CD1c-positive myeloid dendritic cell (primary cell): ENCODE results near the gene RRP8.

Source experiments
- DNase-seq: peaks from one replicate; pipeline ENCODE4 v3.0.0-alpha.2; 2016; ENCODE audit errors: extremely low spot score

Gene RRP8

GRCh38 chr11:6568191-6568918 is 35.1 kb downstream of the RRP8 start:
- DNase-seq, result no peak

- no peak for DNase-seq
Observed at GRCh38 chr11:6567371-6567745, 36.1 kb downstream of the RRP8 start.

DNA sequence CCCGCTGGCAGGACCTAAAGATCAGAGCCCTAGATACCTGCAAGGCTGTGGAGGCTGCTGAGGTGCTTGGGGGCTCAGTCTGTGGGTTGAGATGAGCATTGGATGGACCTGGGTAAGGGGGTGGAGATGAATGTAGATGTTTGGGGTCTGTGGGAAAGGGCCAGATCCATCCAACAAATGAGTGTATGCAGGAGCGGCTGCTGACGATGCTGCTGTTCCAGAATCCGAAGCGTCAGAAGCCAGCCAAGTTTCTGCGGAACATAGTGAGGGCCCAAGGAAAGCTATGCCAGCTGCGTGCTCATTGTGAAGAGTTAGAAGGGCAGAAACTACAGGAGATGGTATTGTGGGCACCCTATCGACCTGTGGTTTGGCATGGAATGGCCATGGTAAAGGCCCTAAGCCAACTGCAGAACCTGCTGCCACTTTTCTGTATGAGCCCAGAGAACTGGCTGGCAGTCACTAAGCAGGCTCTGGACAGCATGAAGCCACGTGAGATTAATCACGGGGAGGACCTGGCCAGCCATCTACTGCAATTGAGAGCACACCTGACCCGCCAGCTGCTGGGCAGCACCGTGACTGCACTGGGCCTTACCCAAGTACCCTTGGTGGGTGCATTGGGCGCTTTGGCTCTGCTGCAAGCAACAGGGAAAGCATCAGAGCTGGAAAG is 36.6 kb downstream of the RRP8 start:
- no peak for DNase-seq

DNA sequence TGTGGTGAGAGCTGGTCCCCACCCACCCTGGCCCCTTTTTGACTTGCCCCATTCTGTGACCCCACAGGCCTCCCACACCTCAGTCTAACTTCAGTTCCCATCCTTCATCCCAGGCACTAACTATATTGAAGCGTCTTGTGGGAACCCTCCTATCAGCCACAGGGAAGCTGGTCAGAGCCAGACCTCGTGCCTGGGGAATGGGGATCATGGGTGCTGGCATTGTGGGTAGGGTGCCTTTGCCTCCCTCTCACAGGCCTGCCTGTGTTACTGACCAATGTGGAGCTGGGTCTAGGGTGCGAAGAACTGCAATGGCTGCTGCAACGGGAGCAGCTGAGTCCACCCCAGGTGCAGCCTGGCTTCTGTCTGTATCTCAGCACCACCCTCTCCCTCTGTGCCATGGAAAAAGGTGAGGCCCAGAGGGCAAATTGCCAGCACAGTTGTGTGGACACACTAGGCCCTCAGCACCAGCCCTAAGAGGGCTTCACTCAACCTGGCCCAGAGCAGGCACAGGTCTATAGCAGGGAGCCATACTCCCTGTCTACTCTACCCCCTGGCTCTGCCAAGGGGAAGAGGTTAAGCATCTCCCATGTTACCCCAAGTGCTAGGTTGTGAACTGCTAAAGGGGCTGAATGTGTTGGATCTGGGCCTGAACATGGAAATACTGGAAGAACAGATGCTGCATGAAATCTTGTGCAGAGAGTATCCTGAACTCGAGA is 37.3 kb downstream of the RRP8 start:
- DNase-seq, result no peak

DNA sequence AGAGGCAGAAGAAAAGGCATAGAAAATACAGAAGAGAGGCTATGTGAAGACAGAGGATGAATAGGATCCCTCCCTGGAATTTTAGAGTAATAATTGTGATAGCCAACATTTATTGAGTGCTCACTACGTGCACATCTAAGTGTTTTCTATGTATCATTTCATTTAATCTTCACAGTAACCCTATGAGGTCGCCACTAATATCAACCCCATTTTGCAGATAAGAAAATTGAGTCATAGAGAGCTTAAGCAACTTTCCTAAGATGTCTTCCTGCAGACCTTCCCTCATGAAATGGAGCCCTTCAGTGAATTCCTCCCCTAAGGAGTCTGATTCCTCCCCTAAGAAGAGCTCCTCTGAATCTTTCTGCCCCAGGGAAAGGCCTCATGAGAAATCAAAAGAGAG is 38.1 kb downstream of the RRP8 start:
- DNase-seq, result no peak

DNA sequence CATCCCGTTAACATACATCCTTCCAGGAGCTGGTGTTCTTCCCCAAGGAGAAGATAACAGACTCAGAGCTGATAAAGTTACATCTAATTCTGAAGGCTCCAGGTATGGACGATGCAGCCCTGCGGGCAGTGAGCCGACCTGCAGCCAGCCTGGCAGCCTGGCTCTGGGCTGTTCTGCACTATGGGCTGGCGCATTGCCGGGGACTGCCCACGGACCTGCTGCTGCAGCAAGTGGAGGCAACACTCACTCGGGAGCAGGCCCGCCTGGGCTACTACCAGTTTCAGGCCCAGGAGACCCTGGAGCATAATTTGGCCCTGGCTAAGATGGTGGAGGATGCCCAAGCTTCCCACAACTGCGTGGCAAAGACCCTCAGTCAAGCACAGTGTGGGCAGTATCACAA is 39.7 kb downstream of the RRP8 start:
- no peak for DNase-seq

DNA sequence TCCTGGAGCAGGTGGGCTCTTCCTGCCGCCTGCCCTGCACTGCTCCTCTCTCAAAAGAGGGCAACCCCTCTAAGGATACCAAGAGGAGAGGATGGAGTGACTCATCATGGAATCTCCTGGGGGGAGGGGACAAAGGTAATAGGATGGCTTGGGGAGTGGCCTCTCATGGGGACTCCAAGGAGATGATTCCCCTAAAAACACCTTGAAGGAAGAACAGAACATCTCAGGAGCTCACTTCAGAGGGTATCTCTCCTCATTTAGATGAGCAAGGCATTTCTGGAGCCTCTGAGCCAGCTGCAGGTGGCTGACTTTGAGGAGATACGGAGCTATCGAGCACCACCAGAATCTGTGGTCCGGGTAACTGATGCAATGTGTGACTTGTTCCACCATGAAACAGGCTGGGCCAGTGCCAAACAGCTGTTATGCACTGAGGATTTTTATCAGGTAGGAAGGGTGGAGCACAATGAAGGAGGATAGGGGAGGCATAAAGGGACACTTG is 40.2 kb downstream of the RRP8 start:
- DNase-seq, result no peak

- no peak for DNase-seq
Observed at GRCh38 chr11:6561288-6561687, 42.1 kb downstream of the RRP8 start.

GRCh38 chr11:6559369-6559768 is 44.0 kb downstream of the RRP8 start:
- no peak for DNase-seq

- no peak for DNase-seq
Observed at GRCh38 chr11:6557761-6558674, 45.4 kb downstream of the RRP8 start.

DNA sequence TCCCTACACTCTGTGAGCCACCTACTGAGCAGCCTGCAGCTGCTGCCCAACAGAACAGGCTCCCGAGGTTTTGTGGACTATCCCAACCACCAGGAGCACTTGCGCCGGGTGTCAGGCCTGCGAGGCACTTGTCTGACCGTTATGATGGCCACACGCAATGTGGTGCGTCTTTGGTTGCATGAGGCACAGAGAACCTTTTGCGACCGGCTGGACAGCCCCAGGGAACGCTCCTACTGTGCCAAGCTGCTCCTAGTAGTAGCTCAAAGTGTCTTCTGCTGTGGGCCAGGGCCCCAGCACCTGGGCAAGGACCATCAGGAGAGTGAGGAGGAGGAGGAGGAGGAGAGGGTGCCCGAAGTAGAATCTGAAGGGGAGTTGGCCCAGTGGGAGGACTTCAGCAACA is 46.4 kb downstream of the RRP8 start:
- DNase-seq, result no peak

DNA sequence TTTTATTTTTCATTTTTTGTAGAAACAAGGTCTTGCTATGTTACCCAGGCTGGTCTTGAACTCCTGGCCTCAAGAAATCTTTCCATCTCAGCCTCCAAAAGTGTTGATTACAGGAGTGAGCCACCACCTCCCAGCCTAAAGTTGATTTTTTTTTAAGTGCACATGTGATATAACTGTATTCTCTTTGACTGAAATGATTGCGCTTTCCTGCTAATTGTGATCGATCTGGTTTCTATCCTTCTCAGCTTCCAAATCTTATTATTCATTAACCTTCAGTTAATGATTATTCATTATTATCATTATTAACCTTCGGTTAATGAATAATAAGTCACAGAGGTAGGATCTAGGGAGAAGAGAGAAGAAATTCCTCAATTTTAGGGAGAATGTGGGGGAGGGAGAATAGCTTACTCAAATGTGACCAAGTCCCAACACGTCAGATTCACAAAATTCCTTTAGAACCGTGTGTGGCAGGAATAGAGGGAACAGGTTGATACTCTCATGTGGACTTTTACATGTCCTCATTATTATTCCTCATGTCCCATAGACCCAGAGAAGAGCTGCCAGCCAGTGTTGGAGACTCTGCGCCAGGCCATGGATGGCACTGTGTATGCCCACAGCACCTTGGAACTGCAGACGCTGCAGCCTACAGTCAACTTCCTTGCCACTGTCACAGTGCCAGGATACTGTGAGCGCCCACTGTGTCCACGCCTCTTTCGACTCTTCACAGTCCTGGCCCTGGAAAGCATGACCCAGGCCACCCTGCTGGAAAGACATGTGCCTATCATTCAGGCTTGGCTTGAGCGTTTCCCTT is 47.1 kb downstream of the RRP8 start:
- no peak for DNase-seq

- no peak for DNase-seq
Observed at GRCh38 chr11:6554828-6555706, 48.3 kb downstream of the RRP8 start.

- DNase-seq, result no peak
Observed at GRCh38 chr11:6553634-6554033, 49.8 kb downstream of the RRP8 start.

- DNase-seq, result no peak
Observed at GRCh38 chr11:6548641-6549040, 54.8 kb downstream of the RRP8 start.

- no peak for DNase-seq
Observed at GRCh38 chr11:6548121-6548520, 55.3 kb downstream of the RRP8 start.

DNA sequence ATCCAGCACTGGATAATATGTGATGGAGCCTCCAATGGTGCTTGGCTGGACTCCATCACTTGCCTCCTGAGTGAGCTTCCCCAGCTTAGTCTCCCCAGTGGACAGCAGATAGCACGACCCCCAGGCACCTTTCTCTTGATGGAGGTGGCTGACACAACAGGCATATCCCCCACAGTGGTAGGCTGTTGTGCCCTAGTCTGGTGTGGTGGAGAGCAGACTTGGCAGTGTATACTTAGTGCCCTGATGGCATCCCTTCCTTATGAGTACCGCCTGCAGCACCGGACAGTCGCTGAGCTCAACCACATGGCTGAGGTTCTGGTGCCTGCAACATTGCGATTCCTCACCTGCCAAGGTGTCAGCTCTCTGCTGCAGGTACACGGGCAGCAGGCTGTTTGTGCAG is 56.2 kb downstream of the RRP8 start:
- no peak for DNase-seq

GRCh38 chr11:6546735-6547134 is 56.7 kb downstream of the RRP8 start:
- no peak for DNase-seq

DNA sequence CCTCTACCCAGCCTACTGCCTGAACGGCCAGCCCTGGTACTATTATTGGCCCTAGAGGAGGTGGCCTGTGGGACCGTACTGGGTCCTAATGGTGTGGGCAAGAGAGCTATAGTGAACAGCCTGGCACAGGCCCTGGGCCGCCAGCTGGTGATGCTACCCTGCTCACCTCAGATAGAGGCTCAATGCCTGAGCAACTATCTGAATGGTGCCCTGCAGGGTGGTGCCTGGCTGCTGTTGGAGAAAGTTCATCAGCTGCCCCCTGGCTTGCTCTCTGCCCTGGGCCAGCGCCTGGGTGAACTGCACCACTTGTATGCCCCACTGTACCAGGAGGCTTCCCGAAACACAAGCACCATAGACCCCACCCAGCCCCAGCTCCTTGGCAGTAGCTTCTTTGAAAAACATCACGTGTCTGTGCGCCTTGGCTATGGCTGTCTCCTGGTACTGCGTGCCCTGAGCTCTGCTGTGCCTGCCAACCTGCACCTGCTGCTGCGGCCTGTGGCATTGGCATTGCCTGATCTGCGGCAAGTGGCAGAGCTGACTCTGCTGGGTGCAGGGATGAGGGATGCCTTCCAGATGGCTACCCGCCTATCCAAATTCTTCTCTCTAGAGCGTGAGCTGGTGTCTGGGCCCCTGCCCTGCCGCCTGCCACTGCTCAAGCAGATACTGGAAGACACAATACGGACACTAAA is 57.4 kb downstream of the RRP8 start:
- DNase-seq, result no peak
